Heart left ventricle (tissue), 16 donors: ENCODE measurements around the gene DCUN1D1. TPM values are rescaled to one million over a fixed set of nuclear protein-coding genes. Genes with fewer than 3 reads are reported as not detected.
A peak's percentile ranks its signal among the peaks of the same experiment; 100 is the strongest.

ENCODE experiments used
- ATAC-seq, 4 donors: fragments of 200-7000 bp; cut with Tn5 transposase; one replicate each; pipeline ENCODE4 v1.9.1; 2020 to 2022; ENCODE audit warnings: moderate library complexity in 4 of 4, mild to moderate bottlenecking in 3 of 4, moderate number of reproducible peaks in 1 of 4
- DNase-seq, 5 donors: peaks; one replicate each; pipeline ENCODE4 v3.0.0-alpha.2; 2020
- H3K27ac ChIP-seq, 12 donors: fragments of 200-600 bp; sonication (generic) in 4 of 12; one replicate each; pipeline versions ENCODE4 v1.5.0 to v1.8.0; 2016 to 2022; ENCODE audit warnings: mild to moderate bottlenecking in 2 of 12
- H3K27me3 ChIP-seq, 9 donors: fragments of 200-600 bp; sonication (generic) in 2 of 9; one replicate each; pipeline versions ENCODE4 v1.5.1 to v1.8.0; 2016 to 2022; ENCODE audit warnings: mild to moderate bottlenecking in 3 of 9
- H3K36me3 ChIP-seq, 9 donors: fragments of 200-600 bp; sonication (generic) in 2 of 9; one replicate each; pipeline versions ENCODE4 v1.5.0 to v1.8.0; 2018 to 2022; ENCODE audit warnings: mild to moderate bottlenecking in 2 of 9
- H3K4me1 ChIP-seq, 12 donors: fragments of 200-600 bp; sonication (generic) in 4 of 12; one replicate each; pipeline versions ENCODE4 v1.5.0 to v1.8.0; 2016 to 2022; ENCODE audit warnings: mild to moderate bottlenecking in 3 of 12
- H3K4me3 ChIP-seq, 12 donors: fragments of 200-600 bp; sonication (generic) in 4 of 12; one replicate each; pipeline versions ENCODE4 v1.5.0 to v1.8.0; 2017 to 2022; ENCODE audit warnings: mild to moderate bottlenecking in 9 of 12, moderate library complexity in 4 of 12
- H3K9me3 ChIP-seq, 12 donors: fragments of 200-600 bp; sonication (generic) in 4 of 12; one replicate each; pipeline versions ENCODE4 v1.5.0 to v1.8.0; 2016 to 2022; ENCODE audit warnings: mild to moderate bottlenecking in 1 of 12
- CTCF ChIP-seq, 12 donors: fragments of 200-600 bp; sonication (generic) in 4 of 12; IDR thresholded peaks; one replicate each; pipeline versions ENCODE4 v1.5.0 to v1.8.0; 2018 to 2022; ENCODE audit warnings: antibody characterized with exemption in 12 of 12, mild to moderate bottlenecking in 5 of 12
- POLR2A ChIP-seq, 2 donors: fragments of 450-650 bp; IDR thresholded peaks; one replicate each; pipeline ENCODE4 v1.6.1; 2017; ENCODE audit warnings: antibody characterized with exemption in 2 of 2, mild to moderate bottlenecking in 2 of 2, moderate library complexity in 2 of 2
- WGBS, 4 donors: extraction: QIAGEN DNeasy Blood & Tissue Kit in 2 of 4; methylation state at CpG; one replicate each; pipeline versions ENCODE4 v1.1.5 to v1.1.7; 2013 to 2018; 5-methylcytosine and 5-hydroxymethylcytosine counted together
- intact Hi-C, 10 donors: fragments of 100-400 bp; cut with DNase I; formaldehyde crosslinking; loops; one replicate each; pipeline versions ENCODE4 v1.11.1 to v1.14.2; 2022
- polyA plus RNA-seq, 2 donors: library from polyadenylated mRNA; stranded (reverse); fragments of 200-250 nt; gene quantifications; one replicate each; pipeline ENCODE4 v1.2.3, GENCODE V29; 2013
- total RNA-seq, 9 donors: library from RNA; depleted of rRNA in 2 of 9; stranded (reverse); fragments of >200 nt in 2 of 9; fragmentation: NEBNext Ultra II Directional in 3 of 9; extraction: Animal tissue kit (Norgen Biotek cat#: 25700) in 3 of 9; gene quantifications; one replicate each; pipeline versions ENCODE4 v1.1.0 to v1.2.4, GENCODE V29; 2016 to 2023
- donor health status: ischemic (EF 13 %, LVEDD 7.1; RV severe dilation, severe dysfunction).
- donor health status: healthy with polysubstance abuse.
- donor health status: DM: no; HTN: yes; CAD: no.
- donor health status: DM: no; HTN: no; CAD: no.
- donor health status: ischemic (EF 25% LVEDD 6.9; RV normal size, moderate dysfunction).
- donor health status: ischemic (EF 25% LVEDD 5.7; RV mildly dilated, moderate dysfunction).
- donor health status: healthy.
- donor health status: DM: yes; HTN: yes; CAD: no.
- donor health status: ischemic (EF 35%, LVEDD 5.7; RV mildly dilated, moderate dysfunction).
- donor health status: nonischemic (EF 11% LVEDD 7.7; RV severe dilation, severe dysfunction).
- donor health status: DM: yes; HTN: yes; CAD: no.
- donor health status: PGD.
- donor health status: ischemic (EF 29% LVEDD 5.4; RV normal size, mild dysfunction).
- donor health status: nonischemic (EF 23%, LVEDD 6.1; RV moderate dilation, normal function).

Gene DCUN1D1
- total and polyA plus RNA-seq, 11 donors, result 5.4 to 43.0 (median 34.8) TPM

GRCh38 chr3:182947888-182948287 lies 32.5 kb downstream of the DCUN1D1 start:
- Histone ChIP-seq H3K4me3 (no peak overlapping the region), H3K36me3 (peaks cover 0 to 63% (median 36%) of the 10 kb centered on the region in 9 donors), H3K9me3 (no peaks in the 10 kb centered on the region), H3K27me3 (no peaks in the 10 kb centered on the region), H3K4me1 (no peaks in the 10 kb centered on the region), H3K27ac (no peak overlapping the region)
- ATAC-seq (no peak), DNase-seq (no peak)
- TF ChIP-seq POLR2A (IDR thresholded peaks at IDR 0.05) (no peak), CTCF (IDR thresholded peaks at IDR 0.05) (peak in 1 of 12 donors; percentile 2)
- intact Hi-C loops, result no loop called here

GRCh38 chr3:182941719-182942118 lies 38.6 kb downstream of the DCUN1D1 start:
- no peak for DNase-seq
- H3K27me3 ChIP-seq, result no peaks in the 10 kb centered on the region
- no peak overlapping the region for H3K4me3 ChIP-seq
- WGBS, 4 donors, result 97 to 99% (median 98%) methylated on average over 3 of the region's 3 CpGs
- H3K36me3 ChIP-seq, result peaks cover 0 to 44% (median 32%) of the 10 kb centered on the region in 9 donors
- intact Hi-C loops, result no loop called here
- H3K9me3 ChIP-seq, result no peaks in the 10 kb centered on the region
- TF ChIP-seq CTCF (IDR thresholded peaks at IDR 0.05) (no peak), POLR2A (IDR thresholded peaks at IDR 0.05) (no peak)
- H3K27ac ChIP-seq, result no peak overlapping the region
- peaks cover 0 to 13% (median 0%) of the 10 kb centered on the region in 12 donors for H3K4me1 ChIP-seq
- ATAC-seq, result no peak

- intact Hi-C loops, result no loop called here
- peaks cover 0 to 14% (median 0%) of the 10 kb centered on the region in 12 donors for H3K4me1 ChIP-seq
Measured at GRCh38 chr3:182940266-182940808, 40.0 kb downstream of the DCUN1D1 start.

More at GRCh38 chr3:182940266-182940808, 40.0 kb downstream of the DCUN1D1 start:
- no peaks in the 10 kb centered on the region for H3K9me3 ChIP-seq
- no peaks in the 10 kb centered on the region for H3K27me3 ChIP-seq
- TF ChIP-seq POLR2A (IDR thresholded peaks at IDR 0.05) (no peak), CTCF (IDR thresholded peaks at IDR 0.05) (no peak)
- ATAC-seq, result no peak
- peaks cover 0 to 30% (median 18%) of the 10 kb centered on the region in 9 donors for H3K36me3 ChIP-seq
- WGBS, 4 donors, result 88 to 92% (median 89%) methylated on average over 4 of the region's 4 CpGs
- no peak overlapping the region for H3K4me3 ChIP-seq
- DNase-seq, result no peak
- H3K27ac ChIP-seq, result no peak overlapping the region
